IMR-90 (cell line): ENCODE results near the gene CDK2AP2. TPM values are rescaled to one million over a fixed set of nuclear protein-coding genes. Genes with fewer than 3 reads are reported as not detected.

Source experiments
- ATAC-seq: fragments of 200-7000 bp; cut with Tn5 transposase; 2 replicates; pipeline ENCODE4 v1.9.1; 2020; ENCODE audit warnings: low read depth, mild to moderate bottlenecking, moderate library complexity
- BruUV-seq: library from RNA; stranded (reverse); fragments of 400-500 nt; replicated peaks from 2 replicates; lab custom pipeline; 2021; lab: Mats Ljungman, UMichigan
- CTCF ChIA-PET: fragments of 300-600 bp; formaldehyde crosslinking; extraction: SDS; loops from one replicate; lab custom pipeline; 2021; ENCODE audit warnings: antibody characterized with exemption; lab: Yijun Ruan, JAX
- POLR2A ChIA-PET: fragments of 300-600 bp; sonication (Branson Sonifier 250); formaldehyde crosslinking; loops from one replicate; lab custom pipeline; 2022; ENCODE audit warnings: antibody characterized with exemption; ENCODE audit not compliant: unreplicated experiment; lab: Charles Lee
- DNase-seq: peaks from one replicate; pipeline ENCODE4 v3.0.0; 2013
- H2AFZ ChIP-seq: replicated peaks from 2 replicates; pipeline ENCODE3; 2013; ENCODE audit warnings: low read length, mild to moderate bottlenecking; ENCODE audit not compliant: poor library complexity
- H2AK5ac ChIP-seq: 2 replicates; pipeline ENCODE4 v1.6.1; 2013; ENCODE audit warnings: low read depth, low read length, inconsistent platforms
- H2AK9ac ChIP-seq: replicated peaks from 2 replicates; pipeline ENCODE3; 2013; ENCODE audit warnings: mild to moderate bottlenecking, low read depth, low read length, moderate library complexity; ENCODE audit not compliant: poor library complexity
- H2BK120ac ChIP-seq: 2 replicates; pipeline ENCODE4 v1.6.1; 2013; ENCODE audit warnings: low read depth, low read length, inconsistent platforms
- H2BK15ac ChIP-seq: 3 replicates; pipeline ENCODE4 v1.6.1; 2013; ENCODE audit warnings: low read depth, low read length, inconsistent platforms
- H2BK20ac ChIP-seq: 2 replicates; pipeline ENCODE4 v1.6.1; 2013; ENCODE audit warnings: low read depth, mild to moderate bottlenecking, inconsistent platforms, low read length, moderate library complexity
- H2BK5ac ChIP-seq: 2 replicates; pipeline ENCODE4 v1.6.1; 2013; ENCODE audit warnings: mild to moderate bottlenecking, low read depth, low read length, inconsistent platforms; ENCODE audit not compliant: poor library complexity, severe bottlenecking
- H3K14ac ChIP-seq: replicated peaks from 2 replicates; pipeline ENCODE4 v1.6.1; 2013; ENCODE audit warnings: low read depth, low read length, inconsistent platforms
- H3K18ac ChIP-seq: 2 replicates; pipeline ENCODE4 v1.6.1; 2013; ENCODE audit warnings: low read depth, low read length, control low read depth
- H3K23ac ChIP-seq: 2 replicates; pipeline ENCODE4 v1.6.1; 2013; ENCODE audit warnings: low read depth, low read length, inconsistent platforms
- H3K27ac ChIP-seq: 2 replicates; pipeline ENCODE4 v1.5.1; 2013; ENCODE audit warnings: mild to moderate bottlenecking, control low read depth, low read length; ENCODE audit not compliant: insufficient read depth
- H3K27me3 ChIP-seq: 2 replicates; pipeline ENCODE4 v1.6.1; 2013; ENCODE audit warnings: low read length; ENCODE audit not compliant: control insufficient read depth, insufficient read depth
- H3K36me3 ChIP-seq: 2 replicates; pipeline ENCODE4 v1.6.1; 2013; ENCODE audit warnings: low read length, mixed read lengths; ENCODE audit not compliant: control insufficient read depth, insufficient read depth
- H3K4ac ChIP-seq: 2 replicates; pipeline ENCODE4 v1.6.1; 2013; ENCODE audit warnings: low read depth, low read length, inconsistent platforms
- H3K4me1 ChIP-seq: 2 replicates; pipeline ENCODE4 v1.6.1; 2013; ENCODE audit warnings: low read length, mixed read lengths; ENCODE audit not compliant: control insufficient read depth, insufficient read depth
- H3K4me2 ChIP-seq: 2 replicates; pipeline ENCODE4 v1.6.1; 2013; ENCODE audit warnings: low read depth, mild to moderate bottlenecking, control low read depth, low read length, moderate library complexity
- H3K4me3 ChIP-seq: 2 replicates; pipeline ENCODE4 v1.5.1; 2013; ENCODE audit warnings: low read depth, mild to moderate bottlenecking, control low read depth, low read length, moderate library complexity; ENCODE audit not compliant: insufficient read depth
- H3K56ac ChIP-seq: 2 replicates; pipeline ENCODE4 v1.6.1; 2013; ENCODE audit warnings: low read length, inconsistent platforms; ENCODE audit not compliant: insufficient read depth; ENCODE audit errors: extremely low read depth
- H3K79me1 ChIP-seq, 2 experiments: 2 replicates each; pipeline ENCODE4 v1.6.1; 2013; ENCODE audit warnings: low read length in 2 of 2, inconsistent platforms in 1 of 2, low read depth in 1 of 2
- H3K9ac ChIP-seq: 2 replicates; pipeline ENCODE4 v1.6.1; 2013; ENCODE audit warnings: low read depth, low read length, control low read depth
- H3K9me1 ChIP-seq: 2 replicates; pipeline ENCODE4 v1.6.1; 2013; ENCODE audit warnings: low read length, inconsistent platforms; ENCODE audit not compliant: insufficient read depth
- H3K9me3 ChIP-seq: 2 replicates; pipeline ENCODE4 v1.6.1; 2013; ENCODE audit warnings: low read length; ENCODE audit not compliant: control insufficient read depth, insufficient read depth
- H4K20me1 ChIP-seq: 2 replicates; pipeline ENCODE4 v1.6.1; 2013; ENCODE audit warnings: low read length, inconsistent platforms; ENCODE audit not compliant: insufficient read depth
- H4K5ac ChIP-seq: 2 replicates; pipeline ENCODE4 v1.6.1; 2013; ENCODE audit warnings: mild to moderate bottlenecking, low read depth, low read length, control low read depth
- H4K8ac ChIP-seq, 2 experiments: 2 replicates each; pipeline ENCODE4 v1.6.1; 2013; ENCODE audit warnings: low read depth in 2 of 2, low read length in 2 of 2, control low read depth in 1 of 2, inconsistent platforms in 1 of 2
- H4K91ac ChIP-seq: 2 replicates; pipeline ENCODE4 v1.6.1; 2013; ENCODE audit warnings: low read depth, low read length, inconsistent platforms; ENCODE audit not compliant: insufficient read depth
- CHD1 ChIP-seq: IDR thresholded peaks from 2 replicates; pipeline ENCODE4 v1.6.1; 2012; ENCODE audit warnings: low read depth, low read length, improper control_type of control experiment
- FOS ChIP-seq: fragments of 150-350 bp; IDR thresholded peaks from 2 replicates; pipeline ENCODE4 v1.6.1; 2016; ENCODE audit warnings: low read depth, low read length
- MAFK ChIP-seq: IDR thresholded peaks from 2 replicates; pipeline ENCODE4 v1.6.1; 2012; ENCODE audit warnings: low read depth, low read length, improper control_type of control experiment
- MAZ ChIP-seq: IDR thresholded peaks from 2 replicates; pipeline ENCODE4 v1.6.1; 2012; ENCODE audit warnings: low read depth, mild to moderate bottlenecking, low read length, improper control_type of control experiment, moderate library complexity, borderline replicate concordance
- MXI1 ChIP-seq: IDR thresholded peaks from 2 replicates; pipeline ENCODE4 v1.6.1; 2012; ENCODE audit warnings: low read depth, mild to moderate bottlenecking, low read length, moderate library complexity, borderline replicate concordance
- NFE2L2 ChIP-seq: fragments of 150-350 bp; IDR thresholded peaks from 2 replicates; pipeline ENCODE4 v1.6.1; 2016; ENCODE audit warnings: low read depth, mild to moderate bottlenecking, low read length
- POLR2A ChIP-seq: IDR thresholded peaks from 2 replicates; pipeline ENCODE4 v1.6.1; 2012; ENCODE audit warnings: mild to moderate bottlenecking, low read depth, low read length
- RAD21 ChIP-seq: IDR thresholded peaks from 2 replicates; pipeline ENCODE4 v1.6.1; 2012; ENCODE audit warnings: low read length, improper control_type of control experiment
- WGBS, 2 experiments: methylation state at CpG; one replicate each; pipeline versions ENCODE4 v1.1.5 to v1.1.7; 2013; ENCODE audit warnings: missing lambda C conversion rate in 2 of 2; ENCODE audit not compliant: insufficient read length in 1 of 2; ENCODE audit errors: extremely low coverage in 2 of 2; 5-methylcytosine and 5-hydroxymethylcytosine counted together
- dilution Hi-C: fragments of 300-500 bp; cut with HindIII; formaldehyde crosslinking; loops from one replicate; pipeline ENCODE4 v1.14.3; 2018; ENCODE audit warnings: low sequenced_read_pairs; ENCODE audit not compliant: unreplicated experiment
- in situ Hi-C: fragments of 300-500 bp; cut with MboI; formaldehyde crosslinking; loops from 3 replicates; pipeline ENCODE4 v1.14.3; 2019; ENCODE audit warnings: low sequenced_read_pairs, inconsistent platforms, mixed read lengths
- intact Hi-C: fragments of 100-400 bp; cut with micrococcal nuclease; formaldehyde crosslinking; loops from 2 replicates; pipeline ENCODE4 v1.10.0; 2022
- polyA plus RNA-seq, 3 experiments: library from polyadenylated mRNA; depleted of rRNA; stranded (reverse); fragments of >200 nt; gene quantifications; 2 replicates each; pipeline ENCODE4 v1.2.3, GENCODE V29; 2012; ENCODE audit warnings: low replicate concordance in 1 of 3
- total RNA-seq: library from RNA; depleted of rRNA; stranded (reverse); fragments of >200 nt; gene quantifications from 2 replicates; pipeline ENCODE4 v1.2.3, GENCODE V29; 2012
- TF ChIP-seq, protein P1 (sequence below): fragments of 150-350 bp; IDR thresholded peaks from 2 replicates; pipeline ENCODE4 v1.6.1; 2017; ENCODE audit warnings: mild to moderate bottlenecking, antibody characterized with exemption, low read length, low read depth
- TF ChIP-seq, protein P2 (sequence below): fragments of 150-350 bp; IDR thresholded peaks from 2 replicates; pipeline ENCODE4 v1.6.1; 2016; ENCODE audit warnings: low read depth, mild to moderate bottlenecking, low read length, moderate library complexity, borderline replicate concordance

CDK2AP2 gene
- total and polyA plus RNA-seq, 2 of the 4 experiments (the other 2 are of a cell fraction), result 8.1 to 44.7 TPM

DNA sequence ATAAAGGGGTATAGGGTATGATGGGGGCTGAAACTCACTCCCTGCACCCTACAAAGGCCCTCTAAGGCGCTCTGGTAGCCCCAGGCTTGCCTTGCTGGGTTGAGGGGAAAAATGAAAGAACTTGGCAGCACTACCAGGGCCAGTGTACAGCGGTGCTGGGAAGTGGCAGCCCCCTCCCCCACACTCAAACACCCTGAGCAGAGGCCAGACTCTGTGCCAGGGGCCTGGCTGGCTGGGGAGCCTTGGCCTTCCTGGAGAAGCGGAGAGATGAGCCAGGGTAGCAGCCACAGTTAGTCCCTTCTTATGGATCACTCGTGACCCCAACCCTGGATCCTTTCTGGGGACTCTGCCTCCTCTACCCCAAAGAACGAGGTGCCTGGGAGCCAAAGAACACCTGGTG lies 41.6 kb downstream of the CDK2AP2 start:
- Histone ChIP-seq H3K18ac (no peak overlapping the region), H3K9ac (no peak overlapping the region), H3K27me3 (no peaks in the 10 kb centered on the region; the same call in 1 of the 2 replicates), H4K8ac (no peak overlapping the region), H3K36me3 (peaks cover 2% of the 10 kb centered on the region; the same call in 1 of the 2 replicates), H2AK5ac (peak overlapping the region; percentile 33; the same call in 1 of the 2 replicates), H3K56ac (no peak overlapping the region), H2BK120ac (no peak overlapping the region), H4K91ac (no peak overlapping the region), H2BK20ac (no peak overlapping the region), H3K23ac (no peak overlapping the region), H3K9me1 (peaks cover 12% of the 10 kb centered on the region), H3K79me1 (peaks cover 4 to 24% of the 10 kb centered on the region in 2 experiments; a peak in 2 of 4 replicates), H3K14ac (no peak overlapping the region), H2BK15ac (no peak overlapping the region), H4K5ac (no peak overlapping the region), H3K4me3 (no peak overlapping the region), H4K20me1 (no peaks in the 10 kb centered on the region), H3K4me1 (peaks cover 9% of the 10 kb centered on the region), H2BK5ac (no peak overlapping the region), H3K9me3 (no peaks in the 10 kb centered on the region), H3K4me2 (no peak overlapping the region), H3K4ac (no peak overlapping the region), H2AFZ (no peak overlapping the region), H3K27ac (no peak overlapping the region), H2AK9ac (peak overlapping the region; percentile 45)
- WGBS, 2 experiments, result 100% methylated on average over 1 of the region's 5 CpGs; no CpG with 5 or more reads in 1 of the 2 experiments
- dilution Hi-C loops, result no loop called here
- intact Hi-C loops, result no loop called here
- ATAC-seq, result no peak
- POLR2A ChIA-PET, result interaction anchor here (0.6 kb wide), 1 partner anchor 93 kb away, joined by 11 read pairs; no protein-coding TSS in a partner anchor
- in situ Hi-C loops, result no loop called here
- no peak for DNase-seq
- CTCF ChIA-PET, result no interaction called here
- no peak for TF ChIP-seq RAD21
- no peak for TF ChIP-seq FOS
- TF ChIP-seq NFE2L2, result no peak
- TF ChIP-seq MAZ, result no peak
- TF ChIP-seq, protein P1, sequence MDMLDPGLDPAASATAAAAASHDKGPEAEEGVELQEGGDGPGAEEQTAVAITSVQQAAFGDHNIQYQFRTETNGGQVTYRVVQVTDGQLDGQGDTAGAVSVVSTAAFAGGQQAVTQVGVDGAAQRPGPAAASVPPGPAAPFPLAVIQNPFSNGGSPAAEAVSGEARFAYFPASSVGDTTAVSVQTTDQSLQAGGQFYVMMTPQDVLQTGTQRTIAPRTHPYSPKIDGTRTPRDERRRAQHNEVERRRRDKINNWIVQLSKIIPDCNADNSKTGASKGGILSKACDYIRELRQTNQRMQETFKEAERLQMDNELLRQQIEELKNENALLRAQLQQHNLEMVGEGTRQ, result no peak
- TF ChIP-seq MAFK, result no peak
- no peak for TF ChIP-seq MXI1
- TF ChIP-seq CHD1, result no peak
- TF ChIP-seq POLR2A, result no peak
- TF ChIP-seq, protein P2, sequence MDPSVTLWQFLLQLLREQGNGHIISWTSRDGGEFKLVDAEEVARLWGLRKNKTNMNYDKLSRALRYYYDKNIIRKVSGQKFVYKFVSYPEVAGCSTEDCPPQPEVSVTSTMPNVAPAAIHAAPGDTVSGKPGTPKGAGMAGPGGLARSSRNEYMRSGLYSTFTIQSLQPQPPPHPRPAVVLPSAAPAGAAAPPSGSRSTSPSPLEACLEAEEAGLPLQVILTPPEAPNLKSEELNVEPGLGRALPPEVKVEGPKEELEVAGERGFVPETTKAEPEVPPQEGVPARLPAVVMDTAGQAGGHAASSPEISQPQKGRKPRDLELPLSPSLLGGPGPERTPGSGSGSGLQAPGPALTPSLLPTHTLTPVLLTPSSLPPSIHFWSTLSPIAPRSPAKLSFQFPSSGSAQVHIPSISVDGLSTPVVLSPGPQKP, result no peak
- BruUV-seq, result no TSS peak
